ENCODE results near the gene CLMN. TPM values are rescaled to one million over a fixed set of nuclear protein-coding genes. Genes with fewer than 3 reads are reported as not detected.

The CLMN gene
- total RNA-seq, 1 donor from 2014 or later: 19.6 TPM

- H3K27me3 ChIP-seq: no peaks in the 10 kb centered on the region
- no peaks in the 10 kb centered on the region for H3K9me3 ChIP-seq
- H3K4me1 ChIP-seq: peaks cover 34% of the 10 kb centered on the region
- no peak for DNase-seq (ENCODE audit: extremely low spot score in 2 of 2)
- TF ChIP-seq POLR2AphosphoS5 (IDR thresholded peaks at IDR 0.05; ENCODE audit: insufficient read depth in 1 of 2, low read depth in 1 of 2): no peak
- TF ChIP-seq CTCF (IDR thresholded peaks at IDR 0.05): no peak
- no peak for TF ChIP-seq POLR2A (IDR thresholded peaks at IDR 0.05)
- no peaks in the 10 kb centered on the region for H3K36me3 ChIP-seq
- no peak overlapping the region for H3K4me3 ChIP-seq
- intact Hi-C loops (cut with DNase I): no loop called here
- peak overlapping the region; percentile 61 for H3K27ac ChIP-seq
These were observed 3.7 kb upstream of the CLMN start for GRCh38 chr14:95323361-95323760.

GRCh38 chr14:95322651-95323050 lies 2.9 kb upstream of the CLMN start:
- H3K4me3 ChIP-seq: no peak overlapping the region
- peaks cover 37% of the 10 kb centered on the region for H3K4me1 ChIP-seq
- intact Hi-C loops (cut with DNase I): no loop called here
- H3K36me3 ChIP-seq: no peaks in the 10 kb centered on the region
- H3K9me3 ChIP-seq: no peaks in the 10 kb centered on the region
- TF ChIP-seq POLR2AphosphoS5 (IDR thresholded peaks at IDR 0.05; ENCODE audit: insufficient read depth in 1 of 2, low read depth in 1 of 2): peak in 1 of 2 donors; percentile 41
- TF ChIP-seq CTCF (IDR thresholded peaks at IDR 0.05): no peak
- H3K27me3 ChIP-seq: no peaks in the 10 kb centered on the region
- H3K27ac ChIP-seq: peak overlapping the region; percentile 89
- no peak for DNase-seq (ENCODE audit: extremely low spot score in 2 of 2)

- H3K36me3 ChIP-seq: no peaks in the 10 kb centered on the region
- H3K9me3 ChIP-seq: no peaks in the 10 kb centered on the region
- H3K4me3 ChIP-seq: no peak overlapping the region
- peaks cover 37% of the 10 kb centered on the region for H3K4me1 ChIP-seq
- DNase-seq (ENCODE audit: extremely low spot score in 2 of 2): no peak
- intact Hi-C loops (cut with DNase I): no loop called here
- peak overlapping the region; percentile 89 for H3K27ac ChIP-seq
- H3K27me3 ChIP-seq: no peaks in the 10 kb centered on the region
- TF ChIP-seq CTCF (IDR thresholded peaks at IDR 0.05) (no peak), POLR2A (IDR thresholded peaks at IDR 0.05) (no peak), POLR2AphosphoS5 (IDR thresholded peaks at IDR 0.05; ENCODE audit: insufficient read depth in 1 of 2, low read depth in 1 of 2) (no peak)
These were observed 2.2 kb upstream of the CLMN start for GRCh38 chr14:95321693-95322455.

GRCh38 chr14:95320955-95321600 lies 1.4 kb upstream of the CLMN start:
- Histone ChIP-seq H3K27ac (peak overlapping the region; percentile 89), H3K4me3 (no peak overlapping the region), H3K4me1 (peaks cover 37% of the 10 kb centered on the region), H3K27me3 (no peaks in the 10 kb centered on the region), H3K36me3 (no peaks in the 10 kb centered on the region), H3K9me3 (no peaks in the 10 kb centered on the region)
- intact Hi-C loops (cut with DNase I): no loop called here
- no peak for DNase-seq (ENCODE audit: extremely low spot score in 2 of 2)
- TF ChIP-seq POLR2AphosphoS5 (IDR thresholded peaks at IDR 0.05; ENCODE audit: insufficient read depth in 1 of 2, low read depth in 1 of 2): no peak
- no peak for TF ChIP-seq POLR2A (IDR thresholded peaks at IDR 0.05)
- TF ChIP-seq CTCF (IDR thresholded peaks at IDR 0.05): no peak

Data from vagina (tissue), 2 donors.